SHP77 treated with DMSO at 0.1 percent for 48 hours (cell line): ENCODE results near the gene CRACDL.

Experiments
- DNase-seq: peaks from one replicate; lab custom pipeline; 2025; lab: John Stamatoyannopoulos, UW

Gene CRACDL, protein sequence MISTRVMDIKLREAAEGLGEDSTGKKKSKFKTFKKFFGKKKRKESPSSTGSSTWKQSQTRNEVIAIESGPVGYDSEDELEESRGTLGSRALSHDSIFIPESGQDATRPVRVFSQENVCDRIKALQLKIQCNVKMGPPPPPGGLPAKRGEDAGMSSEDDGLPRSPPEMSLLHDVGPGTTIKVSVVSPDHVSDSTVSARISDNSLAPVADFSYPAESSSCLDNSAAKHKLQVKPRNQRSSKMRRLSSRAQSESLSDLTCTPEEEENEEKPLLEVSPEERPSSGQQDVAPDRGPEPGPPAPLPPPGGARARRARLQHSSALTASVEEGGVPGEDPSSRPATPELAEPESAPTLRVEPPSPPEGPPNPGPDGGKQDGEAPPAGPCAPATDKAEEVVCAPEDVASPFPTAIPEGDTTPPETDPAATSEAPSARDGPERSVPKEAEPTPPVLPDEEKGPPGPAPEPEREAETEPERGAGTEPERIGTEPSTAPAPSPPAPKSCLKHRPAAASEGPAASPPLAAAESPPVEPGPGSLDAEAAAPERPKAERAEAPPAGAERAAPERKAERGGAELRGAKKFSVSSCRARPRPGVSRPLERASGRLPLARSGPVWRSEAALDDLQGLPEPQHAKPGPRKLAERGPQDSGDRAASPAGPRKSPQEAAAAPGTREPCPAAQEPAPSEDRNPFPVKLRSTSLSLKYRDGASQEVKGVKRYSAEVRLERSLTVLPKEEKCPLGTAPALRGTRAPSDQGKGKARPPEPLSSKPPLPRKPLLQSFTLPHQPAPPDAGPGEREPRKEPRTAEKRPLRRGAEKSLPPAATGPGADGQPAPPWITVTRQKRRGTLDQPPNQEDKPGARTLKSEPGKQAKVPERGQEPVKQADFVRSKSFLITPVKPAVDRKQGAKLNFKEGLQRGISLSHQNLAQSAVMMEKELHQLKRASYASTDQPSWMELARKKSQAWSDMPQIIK

DNA sequence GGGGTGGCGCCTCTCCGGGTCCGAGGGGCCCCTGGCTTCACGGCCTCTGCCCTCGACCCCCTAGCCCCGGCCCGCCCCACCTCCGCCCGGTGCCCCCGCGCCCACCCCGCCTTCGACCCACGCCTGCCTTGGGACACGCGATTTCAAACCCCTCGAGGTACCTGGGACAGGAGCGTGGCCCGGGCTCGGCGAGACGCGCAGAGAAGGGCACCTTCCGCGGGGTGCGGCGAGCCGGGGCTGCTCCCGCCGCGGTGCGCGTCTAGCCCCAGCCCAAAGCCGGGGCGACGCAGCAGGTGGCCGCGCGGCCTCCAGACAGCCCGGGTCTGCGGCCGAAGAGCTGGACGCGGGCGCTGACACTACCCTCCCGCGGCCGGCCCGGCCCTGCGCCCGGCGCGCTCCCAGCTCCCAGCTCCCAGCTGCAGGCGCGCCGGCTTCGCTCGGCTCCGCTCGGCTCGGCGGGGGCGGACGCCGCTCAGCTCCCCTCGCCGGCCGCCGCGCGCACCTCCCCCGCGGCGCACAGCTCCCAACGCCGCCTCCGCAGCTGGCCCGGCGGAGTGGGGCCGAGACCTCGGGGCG, at the start of gene CRACDL:
TSS of gene CRACDL (minus strand) at position 449 of the 576 bp plus-strand sequence. CDS start 89,425 bp downstream, outside the sequence.
- DNase-seq: no peak

DNA sequence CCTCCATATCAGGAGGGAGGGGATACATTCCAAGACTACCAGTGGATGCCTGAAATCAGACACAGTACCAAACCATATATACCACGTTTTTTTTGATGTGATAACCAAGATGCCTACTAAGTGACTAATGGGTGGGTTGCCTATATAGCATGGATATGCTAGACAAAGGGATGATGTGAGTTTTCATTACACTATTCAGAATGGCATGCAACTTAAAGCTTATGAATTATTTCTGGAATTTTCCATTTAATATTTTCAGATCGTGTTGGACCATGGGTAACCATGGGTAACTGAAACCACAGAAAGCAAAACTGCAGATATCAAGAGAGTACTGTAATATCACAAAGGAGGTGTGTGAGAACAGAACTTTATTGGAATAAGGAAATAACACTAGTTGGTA, 39.6 kb upstream of the CRACDL start:
- no peak for DNase-seq

DNA sequence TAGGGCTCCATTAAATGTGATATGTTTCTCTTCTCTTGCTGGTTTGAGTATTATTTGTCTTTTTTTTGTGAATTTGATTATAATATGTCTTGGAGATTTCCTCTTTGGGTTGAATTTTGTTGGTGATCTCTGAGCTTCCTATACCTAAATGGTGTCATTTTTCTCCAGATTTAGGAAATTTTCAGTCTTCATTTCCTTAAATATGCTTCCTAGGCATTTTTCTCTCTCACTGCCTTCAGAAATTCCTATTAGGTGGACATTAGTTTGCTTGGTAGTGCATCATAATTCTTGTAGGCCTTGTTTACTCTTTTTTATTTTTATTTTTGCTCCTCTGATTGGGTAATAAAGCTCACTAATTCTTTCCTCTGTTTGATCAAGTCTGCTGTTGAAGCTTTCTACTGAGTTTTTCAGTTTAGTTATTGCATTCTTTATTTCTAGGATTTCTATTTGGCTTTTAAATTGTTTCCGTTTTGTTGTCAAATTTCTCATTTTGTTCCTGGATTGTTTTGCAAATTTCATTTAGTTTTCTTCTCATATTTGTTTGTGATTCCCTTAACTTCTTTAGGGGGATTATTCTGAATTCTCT, 36.6 kb upstream of the CRACDL start:
- DNase-seq: no peak

DNA sequence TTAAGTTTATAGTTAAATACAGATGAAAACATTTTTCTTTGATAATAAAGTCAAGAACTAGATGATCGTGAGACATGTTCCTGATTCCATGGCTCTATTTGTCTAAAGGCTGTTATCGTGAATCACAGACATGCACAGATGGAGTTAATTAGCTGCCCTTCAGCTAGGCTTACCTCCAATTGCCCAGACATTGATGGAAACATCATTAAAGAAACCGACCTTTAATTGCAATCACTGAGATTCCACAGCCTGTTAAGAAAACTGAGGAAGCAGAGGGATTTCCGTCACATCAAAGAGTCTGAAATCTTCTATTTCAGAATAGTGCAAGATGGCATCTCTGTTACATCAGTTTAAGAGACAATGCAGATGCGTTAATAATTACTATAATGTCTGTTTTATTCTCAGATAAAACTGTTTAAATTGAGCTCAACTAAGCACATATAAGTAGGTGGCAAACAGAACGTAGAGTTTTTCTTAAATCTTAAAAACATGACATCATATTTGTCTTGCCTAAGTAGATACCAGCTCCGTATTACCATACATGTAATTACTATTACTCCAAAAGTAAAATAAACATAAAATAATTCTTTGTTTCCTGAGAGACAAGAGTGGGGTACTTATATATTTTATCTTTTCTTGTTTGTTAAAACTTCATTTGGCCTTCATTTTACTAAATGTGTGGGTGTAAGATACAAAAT, 23.9 kb upstream of the CRACDL start:
- no peak for DNase-seq

DNA sequence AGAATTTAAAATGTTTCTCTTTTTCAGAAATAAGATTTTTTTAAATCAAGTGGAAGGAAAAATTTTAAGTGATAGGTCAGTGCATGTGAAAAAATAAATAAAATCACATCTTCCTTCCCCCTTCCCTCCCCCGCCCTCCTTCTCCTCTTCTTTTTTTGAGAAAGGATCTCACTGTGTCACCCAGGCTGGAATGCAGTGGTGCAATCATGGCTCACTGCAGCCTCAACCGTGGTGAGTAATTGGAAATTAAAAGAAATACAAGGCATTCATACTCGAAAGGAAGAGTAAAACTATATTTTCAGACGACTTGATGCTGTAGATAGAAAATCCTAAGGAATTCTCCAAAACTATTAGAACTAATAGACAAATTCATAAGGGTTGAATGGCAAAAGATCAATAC, 16.9 kb upstream of the CRACDL start:
- no peak for DNase-seq

DNA sequence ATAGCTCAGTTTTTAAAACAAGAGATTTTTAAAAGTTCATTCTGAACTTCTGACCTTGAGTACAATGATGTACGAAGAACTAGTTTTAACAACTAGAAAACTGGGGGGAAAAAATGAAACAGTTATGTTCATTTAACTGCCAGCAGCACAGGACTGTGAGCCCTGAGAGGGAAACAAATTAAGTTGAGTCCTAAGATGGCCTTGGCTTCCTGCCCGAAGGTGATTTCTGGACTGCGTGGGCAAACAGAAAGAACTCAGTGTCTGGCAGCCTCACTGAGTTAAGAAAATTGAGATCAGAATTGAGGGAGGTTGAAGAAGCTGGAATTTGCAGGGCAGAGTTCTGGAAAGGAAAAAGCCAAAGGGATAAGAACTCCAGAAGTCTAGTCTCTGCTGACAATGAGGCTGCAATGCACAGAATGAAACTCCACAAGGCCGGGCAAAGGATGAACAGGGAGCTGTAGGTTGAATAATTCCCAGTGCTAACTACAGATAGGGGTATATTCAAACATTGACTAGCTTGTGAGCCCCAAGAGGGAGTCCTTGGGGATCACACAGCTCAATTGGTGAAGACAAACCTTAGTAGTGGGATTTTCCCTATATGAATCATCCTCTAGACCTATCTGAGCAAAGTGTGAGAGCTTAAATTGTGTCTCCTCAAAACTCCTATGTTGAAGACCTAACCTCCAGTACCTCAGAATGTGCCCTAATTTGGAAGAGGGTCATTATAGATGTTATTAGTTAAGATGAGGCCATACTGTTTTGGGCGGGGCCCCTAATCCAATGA, 13.1 kb upstream of the CRACDL start:
- DNase-seq: no peak

DNA sequence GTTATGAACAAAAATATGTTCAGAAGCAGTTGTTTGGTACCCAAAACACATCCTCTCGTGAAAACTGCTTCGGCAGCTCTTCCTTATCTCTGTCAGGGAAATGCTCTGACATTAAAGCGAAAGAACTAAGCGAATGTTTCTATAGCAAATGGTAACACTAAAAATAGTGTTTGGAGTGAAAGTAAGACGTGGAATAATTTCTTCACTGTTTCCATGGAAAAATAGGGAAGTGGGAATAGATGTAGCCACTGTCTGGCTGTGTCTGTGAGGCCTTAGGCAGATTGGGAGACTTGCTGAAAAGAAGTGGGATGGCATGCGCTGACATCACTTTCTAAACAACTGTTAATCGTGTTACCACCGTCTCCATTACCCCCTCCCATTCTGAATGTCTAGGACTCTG, 11.5 kb upstream of the CRACDL start:
- no peak for DNase-seq

DNA sequence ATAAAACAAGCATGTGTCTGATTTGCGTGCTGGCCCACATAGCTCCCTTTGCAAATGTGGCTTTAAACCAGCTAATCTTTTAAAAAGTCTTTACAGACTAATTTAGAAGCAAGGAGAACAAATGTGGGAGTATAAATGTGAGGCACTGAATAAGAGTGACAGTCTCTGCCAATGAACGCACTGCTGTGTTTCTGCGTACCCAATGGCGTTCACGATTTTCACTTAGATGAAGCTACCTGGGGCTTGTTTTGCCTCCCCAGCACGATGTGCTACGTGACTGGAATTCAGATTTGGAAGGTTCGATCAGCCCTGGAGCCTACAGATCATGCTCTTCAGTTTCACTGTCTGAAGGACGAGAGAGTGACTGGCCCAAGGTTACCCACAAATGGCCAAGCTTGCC, 10.8 kb upstream of the CRACDL start:
- DNase-seq: no peak

DNA sequence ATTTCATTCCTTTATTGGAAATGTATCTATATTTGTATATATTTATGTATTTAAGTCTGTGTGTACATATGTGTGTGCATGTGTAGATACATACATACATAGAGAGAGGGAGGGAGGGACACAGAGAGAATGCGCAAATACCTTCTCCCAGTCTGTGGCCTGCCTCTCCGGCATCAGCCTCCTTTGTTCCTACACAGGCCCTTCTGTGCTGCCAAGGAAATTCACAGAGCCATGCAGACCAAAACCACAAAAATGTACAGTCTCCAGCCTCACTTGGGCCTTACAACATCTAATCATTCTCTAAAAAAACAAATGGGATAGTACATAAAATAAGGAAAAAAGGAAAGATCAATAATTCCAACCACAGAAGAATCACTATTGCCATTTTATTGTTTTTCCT, 8.8 kb upstream of the CRACDL start:
- DNase-seq: no peak

DNA sequence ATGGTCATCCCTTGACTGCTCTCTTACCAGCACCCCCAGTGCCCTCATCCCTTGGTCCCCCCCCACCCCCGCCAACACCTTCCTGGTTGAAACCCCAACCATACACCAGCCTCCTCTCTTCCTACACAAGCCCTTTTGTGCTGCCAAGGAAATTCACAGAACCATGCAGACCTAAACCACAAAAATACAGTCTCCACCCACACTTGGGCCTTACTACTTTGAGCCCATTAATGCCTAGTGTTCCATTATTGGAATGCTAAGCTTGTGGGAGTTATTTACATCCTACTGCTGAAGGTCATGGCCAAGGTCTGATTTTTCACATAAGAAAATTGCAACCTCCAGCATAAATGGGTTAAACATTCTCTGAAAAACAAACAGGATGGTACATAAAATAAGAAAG, 4.1 kb upstream of the CRACDL start:
- no peak for DNase-seq

DNA sequence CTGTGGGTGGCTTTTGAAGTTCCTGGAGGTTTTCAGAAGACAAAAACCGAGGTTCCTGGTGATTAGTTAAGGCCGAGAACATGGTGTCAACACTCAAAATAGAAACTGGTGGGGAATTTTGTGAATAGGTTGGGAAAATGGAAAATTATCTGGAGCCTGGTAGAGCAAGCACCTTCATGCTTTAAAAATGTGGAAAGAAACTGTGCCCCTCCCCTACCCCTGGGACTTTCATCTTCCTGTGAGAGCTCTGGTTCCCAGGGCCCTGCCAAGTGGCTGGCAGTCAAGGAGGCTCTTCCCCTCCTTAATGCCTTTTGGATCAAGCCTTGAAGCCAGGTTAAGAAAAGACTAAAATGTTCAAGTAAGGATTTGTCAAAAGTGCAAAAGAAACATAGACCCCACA, 1.9 kb upstream of the CRACDL start:
- DNase-seq: no peak

DNA sequence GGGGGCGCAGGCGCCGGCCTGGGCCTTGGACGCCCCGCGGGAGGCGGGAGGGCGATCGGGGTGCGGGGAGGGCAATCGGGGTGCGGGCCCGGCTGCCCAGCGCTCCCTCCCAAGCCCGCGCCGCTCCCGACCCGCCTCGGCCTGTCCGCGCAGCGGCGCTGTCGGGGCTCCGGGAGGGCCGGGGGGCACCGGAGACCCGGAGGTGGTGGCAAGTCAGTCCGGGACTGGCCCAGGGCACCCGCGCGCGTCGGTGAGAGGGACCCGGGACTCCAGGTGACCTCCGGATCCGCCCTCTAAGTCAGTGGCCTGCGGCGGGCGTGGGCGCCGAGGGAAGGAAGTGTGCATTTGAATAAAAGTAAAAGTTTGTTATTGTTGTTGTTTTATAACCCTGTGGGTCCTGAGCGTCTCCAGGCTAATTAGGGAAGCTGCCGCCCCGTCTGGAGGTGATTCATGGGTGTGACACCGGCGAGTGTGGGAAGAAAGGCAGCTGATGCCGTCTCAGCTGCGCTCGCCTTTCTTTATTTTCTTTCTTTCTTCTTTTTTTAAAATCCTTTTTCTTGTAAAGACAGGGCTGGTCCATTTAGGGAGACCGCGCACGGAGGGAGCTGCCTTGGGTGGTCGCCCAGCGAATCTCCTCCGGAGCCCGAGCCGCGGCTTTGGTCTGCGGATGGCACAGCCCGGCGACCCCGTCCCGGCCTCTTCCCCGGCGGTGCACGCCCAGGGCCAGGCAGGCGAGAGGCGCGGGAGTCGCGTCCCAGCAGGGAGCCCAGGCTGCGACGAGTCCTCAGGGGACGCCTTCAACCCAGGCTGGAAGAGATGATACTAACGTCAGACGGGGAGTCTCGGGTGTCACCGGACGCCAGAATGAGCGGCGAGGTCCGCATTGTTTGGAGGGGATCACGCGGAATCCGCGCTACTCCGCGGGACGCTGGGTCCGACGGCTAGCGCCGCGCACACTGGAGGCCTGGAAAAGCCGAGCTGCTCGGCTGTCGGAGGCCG, 627 bp upstream of the CRACDL start:
- DNase-seq: no peak

DNA sequence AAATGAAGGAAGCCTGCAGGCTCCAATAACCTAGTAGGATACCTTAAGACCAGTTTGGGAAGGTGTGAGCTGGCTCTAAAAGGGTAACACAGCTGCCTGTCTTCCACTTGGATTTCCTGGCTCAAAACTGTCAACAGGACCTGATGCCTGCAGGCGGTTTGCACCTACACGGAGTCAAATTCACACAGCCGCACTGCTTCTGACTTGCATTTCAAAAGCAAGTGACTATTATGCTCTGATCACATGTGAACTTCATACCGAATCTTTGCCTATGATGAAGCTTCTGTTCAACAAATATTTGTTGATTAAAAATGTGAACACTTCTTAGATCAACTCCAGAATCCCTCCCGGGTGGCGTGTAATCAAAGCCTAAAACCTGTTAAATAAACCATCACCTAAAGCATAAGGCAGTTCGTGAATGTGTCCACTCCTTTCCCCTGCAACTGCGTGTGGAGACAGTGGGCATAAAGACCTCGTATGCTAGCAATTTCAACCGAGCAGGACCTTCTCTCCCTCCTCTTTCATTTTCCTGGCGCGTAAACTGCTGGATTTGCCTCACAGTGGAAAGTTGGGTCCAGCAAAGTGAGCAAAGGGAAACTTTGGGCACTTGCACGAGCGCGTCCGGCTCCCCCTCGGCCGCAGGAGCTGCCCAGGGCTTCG, 784 bp downstream of the CRACDL start:
- no peak for DNase-seq

DNA sequence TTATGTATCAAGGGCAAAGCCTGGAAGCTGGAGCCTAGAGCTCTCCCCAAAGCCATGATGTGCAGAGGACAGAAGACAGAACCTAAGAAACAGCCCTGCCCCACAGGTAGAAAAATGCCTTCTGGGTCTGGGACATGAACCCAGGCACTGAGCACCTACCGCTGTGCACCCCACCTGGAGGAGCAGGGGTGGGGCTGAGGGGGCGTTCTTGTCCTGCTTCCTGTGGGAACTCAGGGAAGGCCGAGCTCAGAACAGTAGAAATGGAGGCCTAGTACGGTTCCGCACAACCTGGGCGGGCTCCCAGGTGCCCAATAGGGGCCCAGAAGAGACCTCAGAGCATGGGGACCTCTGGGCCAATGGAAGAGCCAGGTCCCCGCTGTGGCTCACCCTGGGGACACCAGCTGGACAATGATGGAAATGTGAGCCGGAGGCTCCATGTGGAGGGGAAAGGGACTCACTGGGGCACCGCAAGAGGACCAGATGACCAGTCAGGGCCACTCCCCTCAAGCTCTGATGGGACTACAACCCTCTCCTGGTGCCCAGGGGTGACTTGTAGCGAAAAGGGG, 3.2 kb downstream of the CRACDL start:
- no peak for DNase-seq

DNA sequence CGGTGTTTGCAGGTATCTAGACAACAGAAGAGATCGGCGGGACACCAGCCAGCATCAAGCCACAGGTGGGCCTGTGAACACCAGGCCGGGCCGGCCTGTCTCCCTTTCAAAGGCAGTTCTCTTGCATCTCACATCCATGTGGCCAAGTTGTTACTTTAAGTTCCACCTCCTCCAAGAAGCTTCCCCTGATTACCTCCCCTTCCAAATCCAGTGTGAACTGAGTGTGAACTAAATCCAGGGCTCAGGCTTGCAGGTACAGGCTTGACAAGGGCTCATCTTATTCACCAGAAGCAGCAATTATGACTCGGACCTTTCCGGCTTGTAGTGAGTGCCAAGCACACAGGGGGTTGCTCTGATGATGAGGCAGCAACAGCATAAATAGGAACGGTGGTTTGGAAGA, 3.9 kb downstream of the CRACDL start:
- no peak for DNase-seq

DNA sequence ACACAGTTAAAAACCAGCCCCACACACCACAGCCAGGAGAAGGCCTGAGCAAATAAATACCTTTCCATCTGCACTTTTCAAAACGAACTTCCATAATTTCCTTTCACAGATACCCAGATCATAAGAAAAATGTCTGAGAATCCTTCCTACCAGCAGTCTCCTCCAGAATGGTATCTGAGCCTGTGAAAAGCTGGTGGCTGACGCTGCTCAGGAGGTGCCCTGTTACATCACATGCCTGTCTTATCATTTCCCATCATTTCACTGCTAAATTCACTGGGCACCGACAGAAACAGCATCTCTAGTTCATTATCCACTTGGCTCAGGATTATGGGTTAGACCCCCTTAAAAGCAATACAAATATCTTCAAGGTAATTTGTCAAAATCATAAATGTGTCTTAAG, 4.4 kb downstream of the CRACDL start:
- DNase-seq: no peak

DNA sequence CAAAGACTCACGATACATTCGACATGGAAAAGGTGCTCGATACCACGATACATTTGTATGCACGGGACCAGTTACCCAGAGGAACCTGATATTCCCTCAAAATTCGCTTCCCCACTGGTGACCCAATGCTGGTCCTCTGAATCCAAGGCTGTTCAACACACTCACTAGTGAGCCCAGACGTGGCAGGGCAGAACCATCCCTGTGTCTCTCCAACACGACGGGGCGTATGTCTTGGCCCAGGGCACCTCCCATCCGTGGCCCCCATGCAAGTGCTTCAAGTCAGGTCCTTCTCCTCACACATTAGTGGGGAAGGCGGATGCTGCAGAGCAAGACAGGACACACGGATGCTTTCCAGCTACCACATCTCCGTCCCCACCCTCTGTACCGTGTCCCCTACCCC, 6.1 kb downstream of the CRACDL start:
- no peak for DNase-seq

DNA sequence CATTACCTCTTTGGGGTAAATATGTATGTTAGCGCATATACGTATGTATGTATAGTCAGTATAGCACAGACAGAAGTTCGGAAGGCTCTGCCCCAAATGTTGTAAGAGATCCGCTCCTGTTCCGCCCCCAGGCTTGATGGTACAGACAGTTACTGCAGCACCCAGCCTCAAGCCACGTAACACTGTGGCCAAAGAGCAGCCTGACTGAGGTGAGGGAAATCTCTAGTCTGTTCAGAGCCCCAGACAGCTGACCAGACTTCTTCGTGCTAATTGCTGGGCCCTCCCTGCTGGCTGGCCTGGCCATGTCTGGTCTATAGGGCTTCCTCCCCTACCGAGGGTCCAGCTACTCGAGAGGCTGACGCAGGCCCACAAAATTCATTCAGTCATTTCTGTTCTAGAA, 7.8 kb downstream of the CRACDL start:
- no peak for DNase-seq

DNA sequence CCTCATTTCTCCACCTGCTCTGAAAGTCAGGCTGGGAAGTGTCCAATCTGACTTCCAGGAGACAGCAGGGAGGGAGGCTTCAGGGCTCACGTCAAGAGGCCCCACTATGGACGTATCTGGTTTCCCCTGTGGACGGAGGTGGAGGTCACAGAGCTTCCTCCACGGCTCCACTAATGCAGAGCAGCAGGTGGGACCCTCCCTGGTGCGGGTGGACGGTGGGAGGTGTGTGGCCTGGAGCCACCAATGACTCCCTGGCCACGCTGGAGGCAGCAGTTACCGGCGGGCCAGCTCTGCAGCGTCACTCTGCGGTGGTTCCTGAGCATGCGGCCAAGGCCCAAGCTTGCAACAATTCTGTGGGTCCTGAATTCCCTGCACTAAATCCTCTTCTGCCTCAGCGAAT, 9.0 kb downstream of the CRACDL start:
- DNase-seq: no peak
